CD4-positive, alpha-beta T cell treated with Interleukin-6 at 100 ng/mL for 8 hours (primary cell): ENCODE data around the gene SLIT3.
"Not testable (repeated sequence)": the region's sequence is repeated elsewhere in the genome, so short reads cannot be mapped to it uniquely, and the experiment has no call there.

Source experiments
- DNase-seq: peaks from one replicate; pipeline ENCODE4 v3.0.0-alpha.2; 2020; ENCODE audit warnings: mixed read lengths, low spot score

The SLIT3 gene

DNA sequence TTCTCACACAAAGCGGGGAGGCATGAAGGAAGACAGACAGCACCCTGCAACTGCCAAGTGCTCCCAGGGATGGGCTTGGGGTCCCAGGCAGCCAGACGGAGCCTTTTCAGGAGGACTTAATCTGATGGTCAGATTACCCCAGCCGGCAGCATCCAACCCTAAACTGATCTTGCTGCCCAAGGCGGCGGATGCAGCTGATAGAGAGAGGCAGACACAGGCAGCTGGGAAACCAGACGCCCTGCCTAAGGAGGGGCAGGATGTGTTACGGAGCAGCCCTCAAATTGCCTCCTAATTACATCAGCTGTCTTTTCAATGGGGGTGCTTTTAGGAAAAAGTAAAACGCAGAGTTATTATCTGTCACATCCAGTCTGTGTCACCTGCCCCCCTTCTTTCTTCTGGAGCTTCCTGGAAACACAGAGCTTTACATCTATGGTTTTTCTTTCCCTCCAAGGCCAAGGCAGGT lies 530.9 kb downstream of the SLIT3 start:
- no peak for DNase-seq

DNA sequence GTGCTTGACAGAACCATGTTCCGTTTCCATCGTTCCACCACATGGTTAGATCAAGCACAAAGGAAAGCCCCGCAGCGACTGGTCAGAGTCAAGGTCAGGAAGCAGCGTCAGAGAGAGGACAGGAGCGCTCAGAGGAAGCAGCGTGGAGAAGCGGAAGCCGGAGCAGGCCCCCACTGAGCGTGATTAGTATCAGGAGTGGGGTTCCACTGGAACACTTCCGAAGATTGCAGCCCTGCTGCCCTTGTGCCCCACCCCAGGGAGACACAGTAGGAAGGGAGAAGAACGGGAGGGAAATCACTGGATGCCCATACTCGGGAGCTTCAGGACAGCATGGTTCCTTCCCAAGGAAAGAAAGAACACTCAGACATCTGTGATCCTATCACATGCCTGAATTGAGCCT lies 532.8 kb downstream of the SLIT3 start:
- no peak for DNase-seq

DNA sequence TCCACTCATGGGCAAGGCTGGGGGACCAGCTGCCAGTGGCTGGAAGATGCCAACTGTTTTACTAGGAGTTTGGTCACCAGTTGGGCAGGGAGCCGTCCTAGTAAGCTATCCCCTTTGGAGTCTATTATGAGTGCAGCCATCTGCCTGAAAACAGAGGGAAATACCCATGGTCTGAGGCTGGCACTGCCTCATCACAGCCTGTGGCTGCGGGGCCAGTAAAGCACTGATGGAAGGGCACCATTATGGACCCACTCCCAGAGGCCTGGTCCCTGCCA lies 534.6 kb downstream of the SLIT3 start:
- no peak for DNase-seq

DNA sequence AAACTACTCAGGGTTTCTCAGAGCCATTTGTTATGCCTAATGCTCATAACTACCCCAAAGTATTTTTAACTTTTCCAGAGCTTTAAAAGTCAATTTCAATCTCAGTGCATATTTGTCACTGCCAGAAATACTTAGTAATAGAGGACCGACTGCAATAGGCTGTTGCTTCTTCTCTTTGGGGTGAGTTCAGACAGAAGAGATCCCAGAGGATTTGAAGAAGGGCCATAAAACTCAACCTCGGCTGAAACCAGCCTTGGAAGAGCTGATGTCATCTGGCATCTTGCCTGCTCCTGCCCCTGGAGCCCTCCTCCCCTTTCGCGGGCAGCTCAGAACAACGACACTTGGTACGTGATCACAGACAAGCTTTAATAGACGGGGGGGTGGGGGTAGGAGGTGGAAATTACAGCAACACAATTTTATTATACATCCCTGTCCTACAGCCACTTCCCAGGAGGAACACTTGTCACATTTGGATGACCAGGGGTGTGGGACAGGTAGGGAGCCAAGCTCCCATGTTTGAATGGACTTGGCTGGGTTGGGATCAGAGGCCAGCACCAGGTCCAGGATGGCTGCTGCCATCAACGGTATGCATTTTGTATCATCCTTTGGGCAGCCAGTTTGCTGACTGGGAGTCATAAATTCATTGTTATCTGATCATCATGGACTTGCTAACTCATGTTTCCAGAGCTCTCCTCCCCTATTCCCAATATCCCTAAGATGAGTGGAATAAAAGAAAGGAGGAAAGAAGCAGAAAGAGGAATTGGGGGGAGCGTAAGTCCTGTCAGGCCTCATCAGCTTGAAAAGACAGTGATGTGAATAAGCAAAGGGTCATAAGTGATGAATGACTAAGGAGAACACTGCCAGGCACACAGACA lies 535.2 kb downstream of the SLIT3 start:
- no peak for DNase-seq

DNA sequence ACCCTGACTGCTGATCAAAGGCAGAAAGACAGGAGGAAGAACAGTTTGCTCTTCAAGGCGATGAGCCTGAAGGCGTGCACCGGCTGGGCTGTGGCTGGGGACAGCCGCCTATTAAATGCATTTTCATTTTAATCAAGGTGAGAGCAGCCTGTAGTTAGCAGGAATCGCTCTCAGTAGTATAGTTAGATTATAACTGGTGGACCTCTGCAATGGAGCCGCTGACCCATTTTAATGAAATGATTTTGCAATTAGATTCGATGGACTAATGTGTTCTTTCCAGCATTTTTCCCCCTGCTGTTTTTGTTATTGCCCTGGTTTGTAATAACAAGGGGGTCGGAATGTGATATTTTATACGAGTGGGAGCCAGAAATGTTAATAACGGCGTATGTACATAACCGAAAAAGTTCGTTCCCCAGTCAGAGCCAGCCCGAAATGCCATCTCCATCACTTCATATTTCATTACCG lies 535.8 kb downstream of the SLIT3 start:
- DNase-seq: no peak

DNA sequence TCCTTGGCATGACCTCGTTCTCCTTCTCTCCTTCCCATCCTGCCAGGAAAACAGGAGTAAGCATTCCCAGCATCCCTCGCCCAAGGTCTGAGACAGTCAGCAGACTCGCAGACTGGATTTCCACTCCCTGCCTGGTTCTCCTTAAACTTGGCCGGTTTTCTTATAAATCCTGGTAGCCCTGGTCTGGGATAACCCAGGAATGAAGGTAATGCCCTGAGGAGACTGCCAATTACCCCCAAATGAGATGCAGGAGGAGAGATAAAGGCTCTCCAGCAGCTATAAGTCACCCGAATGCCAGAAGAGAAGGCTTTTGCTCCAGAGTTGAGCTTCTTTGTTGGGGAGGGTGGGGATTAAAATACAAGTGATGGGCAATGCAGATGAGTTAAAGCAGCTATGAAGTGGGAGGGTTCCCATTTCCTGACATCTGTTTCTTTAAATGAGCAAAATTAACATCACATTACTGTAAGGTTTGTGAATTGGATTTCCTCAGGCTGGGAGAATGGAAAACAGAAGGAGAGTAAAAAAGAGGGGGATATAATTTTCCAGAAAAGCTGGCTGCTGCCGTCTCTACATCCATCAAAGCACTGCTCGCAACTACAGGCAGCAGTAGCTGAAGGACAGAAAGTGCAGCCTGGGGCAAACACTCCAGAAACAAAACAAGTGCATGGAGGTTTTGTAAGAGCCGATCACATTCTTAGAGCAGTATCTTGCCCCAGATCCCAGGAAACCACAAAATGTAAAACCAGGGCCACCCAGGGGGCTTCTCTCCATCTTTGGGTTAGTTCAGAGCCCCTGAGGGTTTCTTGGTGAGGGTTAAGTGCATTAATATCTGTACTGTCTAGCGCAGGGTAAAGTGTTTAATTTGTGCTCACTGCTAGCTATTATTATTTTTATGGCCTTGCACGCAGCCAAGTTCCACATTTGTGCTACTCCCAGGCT lies 544.2 kb downstream of the SLIT3 start:
- DNase-seq: no peak

DNA sequence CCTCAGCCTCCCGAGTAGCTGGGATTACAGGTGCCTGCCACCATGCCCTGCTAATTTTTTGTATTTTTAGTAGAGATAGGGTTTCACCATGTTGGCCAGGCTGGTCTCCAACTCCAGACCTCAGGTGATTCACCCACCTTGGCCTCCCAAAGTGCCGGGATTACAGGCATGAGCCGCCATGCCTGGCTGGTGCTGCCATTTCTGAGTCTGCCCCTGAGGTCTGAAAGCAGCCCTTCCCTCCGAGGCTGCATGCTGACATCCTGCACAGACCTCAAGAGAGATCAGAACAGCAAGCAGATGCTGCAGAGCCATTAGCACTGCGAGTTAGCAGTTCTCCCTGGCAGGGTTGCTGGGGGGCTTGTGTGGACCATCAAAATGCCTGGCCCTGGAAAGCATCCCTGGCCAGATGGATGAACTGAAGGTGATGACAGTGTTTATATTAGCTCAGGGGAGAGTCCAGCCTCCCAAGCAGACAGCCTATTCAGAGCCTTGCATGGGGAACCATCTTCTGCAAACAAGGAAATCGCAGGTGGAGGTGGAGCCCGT lies 545.3 kb downstream of the SLIT3 start:
- no peak for DNase-seq

DNA sequence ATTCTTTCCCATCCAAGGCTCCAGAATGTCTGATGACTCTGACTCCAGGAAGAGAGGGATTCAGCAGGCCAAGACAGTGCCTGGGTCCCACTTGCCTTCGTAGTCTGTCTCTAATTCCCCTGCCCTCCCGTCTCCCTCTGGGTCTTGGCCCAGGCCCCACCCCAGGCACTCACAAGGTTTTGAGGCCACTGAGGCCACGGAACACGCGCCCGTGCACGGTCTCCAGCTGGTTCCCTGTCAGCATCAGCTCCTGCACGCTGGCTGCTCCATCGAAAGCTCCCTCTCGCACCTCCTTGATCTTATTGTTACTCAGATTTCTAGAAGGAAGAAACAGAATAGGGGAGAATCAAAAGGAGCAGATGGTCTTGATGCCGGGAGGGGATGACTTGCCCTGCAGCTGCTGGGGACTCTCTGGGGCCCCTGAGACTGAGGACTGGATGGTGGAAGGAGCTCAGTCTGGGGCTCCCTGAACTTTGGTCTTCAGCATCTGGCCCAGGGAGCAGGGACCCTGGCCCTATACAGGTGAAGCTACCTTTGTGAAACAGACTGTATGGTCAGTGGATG lies 547.2 kb downstream of the SLIT3 start:
- no peak for DNase-seq

DNA sequence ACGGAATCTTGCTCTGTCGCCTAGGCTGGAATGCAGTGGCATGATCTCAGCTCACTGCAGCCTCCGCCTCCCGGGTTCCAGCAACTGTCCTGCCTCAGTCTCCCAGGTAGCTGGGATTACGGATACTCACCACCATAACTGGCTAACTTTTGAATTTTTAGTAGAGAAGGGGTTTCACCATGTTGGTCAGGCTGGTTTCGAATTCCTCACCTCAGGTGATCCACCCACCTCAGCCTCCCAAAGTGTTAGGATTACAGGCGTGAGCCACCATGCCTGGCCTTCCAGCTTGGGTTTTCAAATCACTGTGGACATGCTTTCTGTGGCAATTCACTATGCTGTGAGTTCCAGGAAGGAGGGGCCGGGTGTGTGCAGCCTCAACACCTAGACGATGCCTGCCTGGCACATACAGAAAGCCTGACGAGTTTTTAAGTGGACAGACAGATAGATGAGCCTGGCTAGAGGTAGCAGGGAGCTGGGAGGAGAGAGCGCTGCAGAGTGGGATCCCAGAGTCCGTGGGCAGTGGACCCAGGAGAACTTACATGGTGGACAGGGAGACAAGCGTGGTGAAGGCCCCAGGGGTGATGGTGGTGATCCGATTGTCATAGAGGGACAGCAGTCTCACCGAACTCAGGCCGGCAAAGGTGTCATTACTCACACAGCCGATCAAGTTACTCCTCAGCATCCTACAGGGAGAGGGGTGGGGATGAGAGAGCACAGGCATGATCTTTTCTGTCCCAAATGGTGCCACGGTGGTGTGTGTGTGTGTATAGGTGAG lies 548.3 kb downstream of the SLIT3 start:
- DNase-seq: no peak

DNA sequence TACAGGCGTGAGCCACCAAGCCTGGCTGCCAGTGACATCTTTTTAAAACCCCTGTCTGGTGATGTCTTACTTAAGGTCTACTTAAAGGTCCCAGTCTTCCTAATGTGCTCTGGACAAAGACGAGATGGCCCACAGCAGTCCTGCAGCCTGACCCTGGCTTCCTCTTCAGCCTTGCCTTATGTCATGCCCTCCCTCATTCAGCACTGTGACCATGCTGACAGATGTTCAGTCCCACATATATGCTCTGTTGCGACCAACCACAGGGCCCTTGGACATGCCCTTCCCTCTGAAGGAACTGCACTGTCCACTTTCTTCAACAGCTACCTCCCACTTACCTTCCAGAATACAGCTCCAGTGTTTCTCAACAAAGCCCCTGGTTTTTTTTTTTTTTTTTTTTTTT lies 548.9 kb downstream of the SLIT3 start:
- no peak for DNase-seq

DNA sequence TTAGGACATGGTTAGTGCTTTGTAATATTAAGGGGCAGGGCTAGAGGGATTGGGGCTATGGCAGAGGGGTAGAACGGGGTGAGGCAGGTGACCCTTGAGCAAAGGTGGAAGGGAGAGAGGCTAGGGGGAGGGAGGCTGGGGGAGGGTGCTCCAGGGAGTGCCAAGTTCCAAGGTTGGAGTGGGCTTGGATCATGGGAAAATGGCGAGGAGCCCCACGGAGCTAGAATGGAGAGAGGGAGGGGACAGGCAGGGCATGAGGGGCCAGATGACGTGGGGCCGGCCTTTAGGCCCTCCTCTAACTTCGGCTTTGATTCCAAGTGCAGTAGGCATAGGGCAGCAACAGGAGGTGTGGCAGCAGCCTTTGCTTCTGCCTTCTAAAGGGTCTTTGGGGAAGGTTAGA lies 550.0 kb downstream of the SLIT3 start:
- no peak for DNase-seq

DNA sequence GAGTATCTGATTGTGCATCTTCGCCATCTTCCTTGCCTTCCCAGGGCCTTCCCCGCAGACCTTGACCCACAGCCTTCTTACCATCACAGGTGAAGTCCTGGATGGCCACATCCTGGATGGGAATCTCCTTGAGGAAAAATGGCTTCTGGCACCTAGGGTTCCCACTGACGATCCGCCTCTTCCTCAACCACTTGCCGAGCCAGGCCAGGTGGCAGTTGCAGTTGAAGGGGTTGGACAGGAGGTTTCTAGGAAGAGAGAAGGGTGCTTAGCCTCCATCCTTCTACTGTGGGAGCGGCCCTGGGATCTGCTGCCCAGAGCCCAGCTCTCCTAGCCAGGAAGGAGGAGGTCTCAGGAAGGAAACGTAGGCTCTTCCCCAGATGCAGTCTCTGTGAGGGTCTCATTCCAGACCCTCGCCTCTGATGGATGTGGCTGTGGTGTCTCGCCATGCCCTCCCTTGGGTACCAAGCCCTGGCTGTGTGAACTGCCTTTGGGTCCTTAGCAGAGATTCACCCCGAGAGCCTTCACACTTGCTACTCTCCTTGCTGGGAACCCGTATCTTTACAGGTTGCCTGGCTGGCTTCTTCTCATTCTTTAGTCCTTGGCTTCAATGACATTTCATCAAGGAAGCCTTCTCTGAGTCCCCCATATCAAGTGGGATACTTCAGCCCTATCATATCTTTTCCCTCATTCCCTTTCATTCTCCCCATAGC lies 551.4 kb downstream of the SLIT3 start:
- DNase-seq: no peak

DNA sequence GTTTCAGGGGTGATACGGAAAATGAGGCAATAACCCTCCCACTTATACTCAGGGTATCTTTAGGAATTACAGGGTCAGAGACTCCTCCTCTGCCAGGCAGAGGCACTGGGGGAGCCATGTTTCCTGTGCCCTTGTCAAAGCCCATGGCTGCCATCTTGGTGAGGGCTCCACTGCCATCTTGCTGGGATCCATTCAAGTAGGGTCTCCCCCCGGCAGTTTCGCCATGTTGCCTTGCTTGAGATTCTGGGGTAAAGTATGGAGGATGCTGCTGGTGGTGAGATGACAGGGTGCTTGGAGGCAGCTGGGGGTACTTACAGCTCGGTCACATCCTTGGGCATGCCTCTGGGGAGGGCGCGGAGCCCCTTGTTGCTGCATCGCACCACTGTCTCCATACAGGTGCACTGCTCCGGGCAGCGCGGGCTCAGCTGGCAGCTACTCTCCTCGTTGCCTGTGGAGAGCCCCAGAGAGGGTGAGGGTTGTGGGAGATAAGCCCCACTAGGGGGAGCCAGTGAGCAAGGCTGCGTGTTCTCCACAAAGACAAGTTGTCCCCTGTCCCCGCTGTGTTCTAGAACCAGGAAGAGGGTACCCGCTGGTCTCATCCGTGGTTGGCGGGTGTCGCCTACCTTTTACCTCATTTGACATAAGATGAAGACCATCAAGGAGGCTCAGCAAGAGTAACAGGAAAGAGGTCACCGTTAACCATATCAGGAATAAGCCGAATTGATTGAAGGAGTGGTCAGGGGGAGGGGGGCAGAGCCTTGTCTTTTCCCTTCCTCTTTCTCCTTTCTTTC lies 552.8 kb downstream of the SLIT3 start:
- no peak for DNase-seq

DNA sequence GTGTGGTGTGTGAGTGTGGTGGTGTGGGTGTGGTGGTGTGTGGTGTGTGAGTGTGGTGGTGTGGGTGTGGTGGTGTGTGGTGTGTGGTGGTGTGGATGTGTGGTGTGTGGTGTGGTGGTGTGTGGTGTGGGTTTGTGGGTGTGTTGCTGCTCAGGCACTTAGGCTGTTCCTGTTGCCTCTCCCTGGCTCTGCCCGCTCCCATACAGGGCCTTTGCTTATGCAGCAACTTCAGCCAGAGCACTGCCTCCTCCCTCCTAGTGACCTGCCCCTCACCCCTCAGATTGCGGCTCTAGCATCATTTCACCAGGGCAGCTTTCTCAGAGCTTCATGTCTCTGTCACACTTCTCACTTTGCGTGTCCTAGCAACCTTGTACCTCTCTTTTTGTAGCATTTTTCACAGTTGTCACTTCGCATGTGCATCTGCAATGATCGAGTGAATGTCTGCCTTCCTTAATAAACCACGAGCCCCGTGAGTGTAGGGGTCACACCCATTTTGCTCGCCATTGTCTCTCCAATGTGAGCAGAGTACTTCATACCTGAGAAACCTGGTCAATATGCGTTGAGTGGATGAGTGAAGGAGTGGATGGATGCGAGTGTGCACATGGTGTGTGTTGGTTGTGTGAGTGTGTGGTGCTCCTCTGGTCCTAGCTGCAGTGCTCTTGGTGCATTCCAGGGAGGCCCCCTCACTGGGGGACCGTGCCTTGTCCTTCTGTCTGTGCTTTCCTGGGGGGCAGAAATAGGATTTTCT lies 553.9 kb downstream of the SLIT3 start:
- DNase-seq: no peak

DNA sequence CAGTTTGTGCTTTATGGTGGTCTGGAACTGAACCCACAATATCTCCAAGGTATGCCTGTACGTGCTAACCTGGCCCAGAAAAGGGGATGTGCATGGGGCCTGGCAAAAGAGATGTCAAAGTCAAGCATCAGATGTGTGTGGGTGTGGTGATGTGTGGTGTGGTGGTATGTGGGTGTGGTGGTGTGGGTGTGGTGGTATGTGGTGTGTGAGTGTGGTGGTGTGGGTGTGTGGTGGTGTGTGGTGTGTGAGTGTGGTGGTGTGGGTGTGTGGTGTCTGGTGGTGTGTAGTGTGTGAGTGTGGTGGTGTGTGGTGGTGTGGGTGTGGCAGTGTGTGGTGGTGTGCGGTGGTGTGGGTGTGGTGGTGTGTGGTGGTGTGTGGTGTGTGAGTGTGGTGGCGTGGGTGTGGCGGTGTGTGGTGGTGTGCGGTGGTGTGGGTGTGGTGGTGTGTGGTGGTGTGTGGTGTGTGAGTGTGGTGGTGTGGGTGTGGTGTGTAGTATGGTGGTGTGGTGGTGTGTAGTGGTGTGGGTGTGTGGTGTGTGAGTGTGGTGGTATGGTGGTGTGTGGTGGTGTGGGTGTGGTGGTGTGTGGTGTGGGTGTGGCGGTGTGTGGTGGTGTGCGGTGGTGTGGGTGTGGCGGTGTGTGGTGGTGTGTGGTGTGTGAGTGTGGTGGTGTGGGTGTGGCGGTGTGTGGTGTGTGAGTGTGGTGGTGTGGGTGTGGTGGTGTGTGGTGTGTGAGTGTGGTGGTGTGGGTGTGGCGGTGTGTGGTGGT lies 554.6 kb downstream of the SLIT3 start:
- not testable (repeated sequence) for DNase-seq

DNA sequence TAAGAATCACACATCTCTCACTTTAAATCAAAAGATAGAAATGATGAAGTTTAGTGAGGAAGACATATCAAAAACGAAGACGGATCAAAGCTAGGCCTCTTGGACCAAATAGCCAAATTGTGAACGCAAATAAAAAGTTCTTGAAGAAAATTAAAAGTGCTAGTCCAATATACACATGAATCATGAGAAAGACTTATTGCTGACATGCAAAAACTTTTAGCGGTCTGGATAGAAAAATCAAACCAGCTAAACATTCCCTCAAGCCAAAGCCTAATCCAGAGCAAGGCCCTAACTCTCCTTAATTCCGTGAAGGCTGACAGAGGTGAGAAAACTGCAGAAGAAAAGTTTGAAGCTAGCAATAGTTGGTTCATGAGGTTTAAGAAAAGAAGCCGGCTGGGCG lies 557.3 kb downstream of the SLIT3 start:
- no peak for DNase-seq

DNA sequence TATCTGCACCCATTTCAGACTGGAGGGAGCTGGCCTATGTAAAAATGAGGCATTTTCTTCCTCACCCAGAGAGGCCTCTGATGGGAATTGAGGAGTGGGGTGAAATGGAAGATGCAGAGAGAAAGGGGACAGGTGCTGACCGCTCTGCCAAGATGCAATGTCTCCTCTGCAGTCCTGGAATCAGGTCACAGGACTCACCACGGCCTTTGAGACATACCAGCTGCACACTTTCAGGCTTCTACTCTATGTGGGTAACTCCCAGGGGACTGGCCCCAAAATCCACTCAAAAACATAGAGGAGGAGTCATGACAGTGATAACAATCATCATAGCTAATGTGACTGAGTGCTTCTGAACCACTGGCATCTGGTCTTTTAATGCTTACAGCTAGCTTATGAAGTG lies 558.6 kb downstream of the SLIT3 start:
- DNase-seq: not testable (repeated sequence)

DNA sequence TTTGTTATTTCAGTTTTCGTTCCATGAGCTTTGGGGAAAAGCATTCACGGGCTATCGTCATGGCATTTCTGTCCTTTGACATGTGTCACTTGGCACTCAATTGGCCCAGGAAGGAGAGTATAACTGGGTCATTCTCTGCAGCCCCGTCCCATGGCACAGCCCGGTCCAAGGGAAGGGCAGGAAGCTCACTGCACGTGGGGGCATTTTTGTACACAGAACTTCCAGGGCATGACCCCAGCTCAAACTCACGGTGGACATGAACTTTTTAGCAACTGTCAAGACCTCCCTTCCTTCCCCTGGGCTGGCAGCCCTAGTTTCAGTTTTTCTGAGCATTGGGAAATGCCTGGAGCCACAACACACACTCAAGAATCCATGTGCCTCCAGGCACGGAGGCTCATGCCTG lies 560.1 kb downstream of the SLIT3 start:
- DNase-seq: no peak
